C4-2B (cell line): ENCODE results near the gene MRPS33.
"Not testable (repeated sequence)": the region's sequence is repeated elsewhere in the genome, so short reads cannot be mapped to it uniquely, and the experiment has no call there.

Experiments used
- H3K27ac ChIP-seq: fragments of 450-650 bp; 2 replicates; pipeline ENCODE4 v1.5.1; 2017
- ZFX ChIP-seq: fragments of 450-650 bp; IDR thresholded peaks from 2 replicates; pipeline ENCODE4 v1.6.1; 2017
- TF ChIP-seq, protein P1 (sequence below): fragments of 450-650 bp; conservative IDR thresholded peaks from 2 replicates; pipeline ENCODE4 v1.5.1; 2017; ENCODE audit warnings: mild to moderate bottlenecking

Gene MRPS33

DNA sequence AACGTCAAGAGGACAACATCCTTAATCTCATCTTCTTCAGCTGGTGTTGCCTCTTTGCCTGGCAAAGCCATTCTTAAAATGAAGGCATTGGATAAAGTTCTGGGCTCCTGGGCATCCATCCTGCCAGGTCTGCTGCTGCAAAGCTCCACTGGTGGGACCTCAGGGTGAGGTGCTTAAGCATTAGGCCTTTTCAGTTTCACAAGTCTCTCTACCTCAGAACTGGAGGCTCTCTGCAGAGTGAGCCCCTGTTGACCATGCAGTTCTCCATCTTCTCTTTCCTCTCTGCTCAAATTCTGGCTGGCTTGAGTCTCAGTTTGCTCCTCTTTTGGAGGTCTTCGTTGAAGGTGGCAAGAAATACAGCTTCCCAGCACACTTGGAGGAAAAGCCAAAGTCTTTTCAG is 47.3 kb downstream of the MRPS33 start:
- TF ChIP-seq, protein P1, sequence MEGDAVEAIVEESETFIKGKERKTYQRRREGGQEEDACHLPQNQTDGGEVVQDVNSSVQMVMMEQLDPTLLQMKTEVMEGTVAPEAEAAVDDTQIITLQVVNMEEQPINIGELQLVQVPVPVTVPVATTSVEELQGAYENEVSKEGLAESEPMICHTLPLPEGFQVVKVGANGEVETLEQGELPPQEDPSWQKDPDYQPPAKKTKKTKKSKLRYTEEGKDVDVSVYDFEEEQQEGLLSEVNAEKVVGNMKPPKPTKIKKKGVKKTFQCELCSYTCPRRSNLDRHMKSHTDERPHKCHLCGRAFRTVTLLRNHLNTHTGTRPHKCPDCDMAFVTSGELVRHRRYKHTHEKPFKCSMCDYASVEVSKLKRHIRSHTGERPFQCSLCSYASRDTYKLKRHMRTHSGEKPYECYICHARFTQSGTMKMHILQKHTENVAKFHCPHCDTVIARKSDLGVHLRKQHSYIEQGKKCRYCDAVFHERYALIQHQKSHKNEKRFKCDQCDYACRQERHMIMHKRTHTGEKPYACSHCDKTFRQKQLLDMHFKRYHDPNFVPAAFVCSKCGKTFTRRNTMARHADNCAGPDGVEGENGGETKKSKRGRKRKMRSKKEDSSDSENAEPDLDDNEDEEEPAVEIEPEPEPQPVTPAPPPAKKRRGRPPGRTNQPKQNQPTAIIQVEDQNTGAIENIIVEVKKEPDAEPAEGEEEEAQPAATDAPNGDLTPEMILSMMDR = no peak
- no peak for TF ChIP-seq ZFX
- H3K27ac ChIP-seq = no peak overlapping the region

DNA sequence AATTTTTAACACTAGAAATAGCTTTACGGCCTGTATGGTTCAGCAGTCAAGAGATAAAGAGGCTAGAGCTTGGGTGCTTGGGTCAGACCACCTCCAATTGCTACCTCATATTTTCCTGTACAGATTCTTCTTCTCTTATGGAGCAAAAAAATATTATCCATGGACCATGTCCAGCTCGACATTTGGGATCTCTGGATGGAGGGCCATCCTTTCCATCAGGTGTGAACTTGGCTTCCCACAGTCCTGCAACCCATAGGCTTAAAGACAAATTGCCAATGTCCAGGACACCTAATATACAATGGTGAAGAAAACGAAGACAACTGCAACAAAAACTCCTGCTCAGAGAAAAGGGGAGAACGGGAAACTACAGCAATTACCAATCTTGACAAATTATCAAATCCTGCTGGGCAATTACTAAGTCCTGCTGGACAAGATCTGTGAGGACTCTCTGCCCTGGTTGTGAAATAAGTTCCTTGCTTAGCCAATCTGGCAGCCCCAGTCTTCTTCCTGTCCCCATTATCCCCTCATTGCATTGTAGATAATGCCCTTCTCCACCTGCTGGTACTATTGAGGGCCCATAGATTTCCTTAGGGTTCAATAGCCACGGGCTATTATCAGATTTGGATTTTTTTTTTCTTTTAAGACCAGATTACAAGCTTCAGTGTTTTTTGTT is 48.1 kb downstream of the MRPS33 start:
- TF ChIP-seq, protein P1 = no peak
- no peak for TF ChIP-seq ZFX
- no peak overlapping the region for H3K27ac ChIP-seq

DNA sequence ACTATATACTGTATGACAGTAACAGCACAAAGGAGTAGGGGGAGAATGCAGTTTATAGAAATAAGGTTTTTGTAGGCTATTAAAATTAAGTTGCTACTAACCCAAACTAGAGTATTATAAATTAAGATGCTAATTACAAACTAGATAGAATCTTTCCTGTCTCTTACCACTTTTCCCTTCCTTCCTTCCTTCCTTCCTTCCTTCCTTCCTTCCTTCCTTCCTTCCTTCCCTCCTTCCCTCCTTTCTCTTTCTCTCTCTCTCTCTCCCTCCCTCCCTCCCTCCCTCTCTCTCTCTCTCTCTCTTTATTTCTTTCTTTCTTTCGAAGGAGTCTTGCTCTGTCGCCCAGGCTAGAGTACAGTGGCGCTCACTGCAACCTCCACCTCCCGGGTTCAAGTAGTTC is 53.6 kb downstream of the MRPS33 start:
- no peak overlapping the region for H3K27ac ChIP-seq
- TF ChIP-seq ZFX = no peak
- TF ChIP-seq, protein P1 = no peak

DNA sequence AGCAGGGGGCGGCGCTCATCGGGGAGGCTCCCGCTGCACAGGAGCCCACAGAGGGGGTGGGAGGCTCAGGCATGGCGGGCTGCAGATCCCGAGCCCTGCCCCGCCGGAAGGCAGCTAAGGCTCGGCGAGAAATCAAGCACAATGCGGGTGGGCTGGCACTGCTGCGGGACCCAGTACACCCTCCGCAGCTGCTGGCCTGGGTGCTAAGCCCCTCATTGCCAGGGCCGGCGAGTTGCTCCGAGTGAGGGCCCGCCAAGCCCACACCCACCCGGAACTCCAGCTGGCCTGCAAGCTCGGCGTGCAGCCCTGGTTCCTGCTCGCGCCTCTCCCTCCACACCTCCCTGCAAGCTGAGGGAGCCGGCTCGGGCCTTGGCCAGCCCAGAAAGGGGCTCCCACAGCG is 57.8 kb downstream of the MRPS33 start:
- H3K27ac ChIP-seq = not testable (repeated sequence)
